Pancreas (tissue), 10 donors: ENCODE data around the gene PLS1. TPM values are rescaled to one million over a fixed set of nuclear protein-coding genes. Genes with fewer than 3 reads are reported as not detected.

Source experiments
- ATAC-seq, 4 donors: fragments of 200-7000 bp; cut with Tn5 transposase; one replicate each; pipeline versions ENCODE4 v1.8.0 to v1.9.1; 2020; ENCODE audit warnings: mild to moderate bottlenecking in 4 of 4, moderate library complexity in 4 of 4
- DNase-seq, 6 donors: peaks; one replicate each; pipeline ENCODE4 v3.0.0-alpha.2; 2020
- FAIRE-seq: peaks from 2 replicates; lab custom pipeline; 2012; peaks lifted over from hg19 to GRCh38; lab: Jason Lieb, UNC
- H3K27ac ChIP-seq, 4 donors: fragments of 200-600 bp; sonication (generic); 1 replicate in 3 of 4; 2 replicates in 1 of 4; pipeline versions ENCODE4 v1.5.0 to v1.8.0; 2020
- H3K27me3 ChIP-seq, 4 donors: fragments of 200-600 bp; one replicate each; pipeline ENCODE4 v1.8.0; 2021
- H3K36me3 ChIP-seq, 3 donors: fragments of 200-600 bp; sonication (generic) in 1 of 3; one replicate each; pipeline versions ENCODE4 v1.5.0 to v1.8.0; 2020 to 2021
- H3K4me1 ChIP-seq, 3 donors: fragments of 200-600 bp; one replicate each; pipeline ENCODE4 v1.8.0; 2021
- H3K4me3 ChIP-seq, 4 donors: fragments of 200-600 bp; sonication (generic) in 2 of 4; one replicate each; pipeline versions ENCODE4 v1.5.0 to v1.8.0; 2020 to 2021
- H3K9me3 ChIP-seq, 4 donors: fragments of 200-600 bp; one replicate each; pipeline ENCODE4 v1.8.0; 2021
- CTCF ChIP-seq, 4 donors: fragments of 200-600 bp; sonication (generic) in 3 of 4; IDR thresholded peaks; one replicate each; pipeline versions ENCODE4 v1.5.0 to v1.8.0; 2021; ENCODE audit warnings: antibody characterized with exemption in 4 of 4
- WGBS, 2 donors: extraction: QIAGEN DNeasy Blood & Tissue Kit; methylation state at CpG; one replicate each; pipeline ENCODE4 v1.1.7; 2013; 5-methylcytosine and 5-hydroxymethylcytosine counted together
- intact Hi-C, 3 donors: fragments of 100-400 bp; cut with DNase I; formaldehyde crosslinking; loops; one replicate each; pipeline versions ENCODE4 v1.11.1 to v1.14.2; 2022
- polyA plus RNA-seq, 2 donors: library from polyadenylated mRNA; stranded (reverse); fragments of 200-250 nt; gene quantifications; one replicate each; pipeline ENCODE4 v1.2.3, GENCODE V29; 2013
- total RNA-seq, 6 donors: library from RNA; stranded (reverse); fragmentation: NEBNext Ultra II Directional in 4 of 6; extraction: Animal tissue kit (Norgen Biotek cat#: 25700) in 4 of 6; gene quantifications; one replicate each; pipeline versions ENCODE4 v1.2.1 to v1.2.4, GENCODE V29; 2021 to 2023
- donor health status: healthy with polysubstance abuse.
- donor health status: DM: no; HTN: no; CAD: no; lungs with moderate emphysema.
- donor health status: DM: no; HTN: no; CAD: no.
- donor health status: control.
- donor health status: control.
- donor health status: Bipolar disorder and iron deficiency.
- donor health status: DM: yes; HTN: yes; CAD: no.
- donor health status: DM: no; HTN: no; CAD: no.
- donor health status: DM: no; HTN: no; CAD: no.
- donor health status: DM: yes; HTN: yes; CAD: no.

The PLS1 gene
- total and polyA plus RNA-seq, 8 donors = 3.0 to 23.6 (median 10.2) TPM

GRCh38 chr3:142614059-142614626 lies 17.9 kb downstream of the PLS1 start:
- DNase-seq (no peak), FAIRE-seq (no peak), ATAC-seq (no peak)
- Histone ChIP-seq H3K27ac (no peak overlapping the region), H3K36me3 (no peaks in the 10 kb centered on the region), H3K9me3 (no peaks in the 10 kb centered on the region), H3K4me3 (no peak overlapping the region), H3K4me1 (peaks cover 0 to 6% (median 0%) of the 10 kb centered on the region in 3 donors), H3K27me3 (no peaks in the 10 kb centered on the region)
- TF ChIP-seq CTCF (IDR thresholded peaks at IDR 0.05) = no peak
- intact Hi-C loops = no loop called here
- 92% methylated on average over 2 of the region's 2 CpGs for WGBS, 2 donors

- no peak for TF ChIP-seq CTCF (IDR thresholded peaks at IDR 0.05)
- ATAC-seq (no peak), FAIRE-seq (no peak), DNase-seq (no peak)
- 92 to 97% methylated on average over 2 of the region's 2 CpGs for WGBS, 2 donors
- H3K27ac ChIP-seq = no peak overlapping the region
- no peaks in the 10 kb centered on the region for H3K36me3 ChIP-seq
- H3K4me1 ChIP-seq = peaks cover 0 to 7% (median 0%) of the 10 kb centered on the region in 3 donors
- intact Hi-C loops = no loop called here
- H3K4me3 ChIP-seq = no peak overlapping the region
- no peaks in the 10 kb centered on the region for H3K9me3 ChIP-seq
- no peaks in the 10 kb centered on the region for H3K27me3 ChIP-seq
Measured at GRCh38 chr3:142615171-142615570, 19.0 kb downstream of the PLS1 start.

- H3K4me3 ChIP-seq = no peak overlapping the region
- no peak for TF ChIP-seq CTCF (IDR thresholded peaks at IDR 0.05)
- H3K27me3 ChIP-seq = no peaks in the 10 kb centered on the region
- DNase-seq = peak in 1 of 6 donors; percentile 22
- WGBS, 2 donors = 79 to 84% methylated on average over 3 of the region's 3 CpGs
- peak; percentile 60 to 94 (median 84) for ATAC-seq
- peak overlapping the region in 1 of 4 donors; percentile 5 for H3K27ac ChIP-seq
- H3K36me3 ChIP-seq = no peaks in the 10 kb centered on the region
- intact Hi-C loops = no loop called here
- FAIRE-seq = no peak
- H3K9me3 ChIP-seq = no peaks in the 10 kb centered on the region
- H3K4me1 ChIP-seq = peaks cover 0 to 7% (median 0%) of the 10 kb centered on the region in 3 donors
Measured at GRCh38 chr3:142618917-142619461, 22.8 kb downstream of the PLS1 start.

- TF ChIP-seq CTCF (IDR thresholded peaks at IDR 0.05) = no peak
- no peak overlapping the region for H3K27ac ChIP-seq
- ATAC-seq = no peak
- no peak overlapping the region for H3K4me3 ChIP-seq
- DNase-seq = no peak
- peak; percentile 95 for FAIRE-seq
- H3K9me3 ChIP-seq = no peaks in the 10 kb centered on the region
- H3K27me3 ChIP-seq = no peaks in the 10 kb centered on the region
- H3K36me3 ChIP-seq = no peaks in the 10 kb centered on the region
- intact Hi-C loops = no loop called here
- WGBS, 2 donors = 85 to 88% methylated on average over 2 of the region's 2 CpGs
- peaks cover 0 to 7% (median 0%) of the 10 kb centered on the region in 3 donors for H3K4me1 ChIP-seq
Measured at GRCh38 chr3:142622405-142622804, 26.2 kb downstream of the PLS1 start.

GRCh38 chr3:142623194-142623593 lies 27.0 kb downstream of the PLS1 start:
- no peak for ATAC-seq
- H3K9me3 ChIP-seq = no peaks in the 10 kb centered on the region
- H3K4me1 ChIP-seq = peaks cover 0 to 7% (median 0%) of the 10 kb centered on the region in 3 donors
- no peak for TF ChIP-seq CTCF (IDR thresholded peaks at IDR 0.05)
- no peak for DNase-seq
- intact Hi-C loops = no loop called here
- no peaks in the 10 kb centered on the region for H3K27me3 ChIP-seq
- no peak overlapping the region for H3K4me3 ChIP-seq
- no peak overlapping the region for H3K27ac ChIP-seq
- no peak for FAIRE-seq
- H3K36me3 ChIP-seq = no peaks in the 10 kb centered on the region
